HepG2 (cell line): ENCODE data around the gene CRYGA. TPM values are rescaled to one million over a fixed set of nuclear protein-coding genes. Genes with fewer than 3 reads are reported as not detected.

Source experiments
- CREB1 ChIP-seq, 2 experiments: fragments of 450-650 bp in 1 of 2; IDR thresholded peaks; 2 replicates each; pipeline ENCODE4 v1.6.1; 2016 to 2017; ENCODE audit warnings: control low read depth in 1 of 2, mild to moderate bottlenecking in 1 of 2, missing compliant biosample characterization in 1 of 2, missing genetic modification characterization in 1 of 2
- HNRNPH1 ChIP-seq: fragments of 200-400 bp; formaldehyde crosslinking; optimal IDR thresholded peaks from 2 replicates; pipeline ENCODE3; 2017; ENCODE audit warnings: mild to moderate bottlenecking, low read depth, low read length
- ISL2 ChIP-seq: sonication (generic); formaldehyde crosslinking; IDR thresholded peaks from 2 replicates; pipeline ENCODE4 v1.5.0; 2020; ENCODE audit warnings: missing genetic modification reagents
- NONO ChIP-seq, 2 experiments: fragments of 450-650 bp in 1 of 2; sonication (generic) in 1 of 2; formaldehyde crosslinking in 1 of 2; IDR thresholded peaks in 1 of 2; conservative IDR thresholded peaks in 1 of 2; 2 replicates each; pipeline versions ENCODE4 v1.6.1 to v1.8.0; 2017 to 2022; ENCODE audit warnings: mild to moderate bottlenecking in 1 of 2, missing genetic modification reagents in 1 of 2, moderate library complexity in 1 of 2
- SOX5 ChIP-seq: IDR thresholded peaks from 2 replicates; pipeline ENCODE4 v1.6.1; 2016; ENCODE audit warnings: borderline replicate concordance
- TFDP1 ChIP-seq: IDR thresholded peaks from 2 replicates; pipeline ENCODE4 v1.6.1; 2016; ENCODE audit warnings: missing compliant biosample characterization, missing genetic modification reagents, borderline replicate concordance
- THAP11 ChIP-seq: IDR thresholded peaks from 2 replicates; pipeline ENCODE4 v1.6.1; 2016; ENCODE audit warnings: missing biosample characterization, missing genetic modification reagents
- ZNF646 ChIP-seq: sonication (generic); formaldehyde crosslinking; IDR thresholded peaks from 2 replicates; pipeline ENCODE4 v1.9.0; 2021; ENCODE audit warnings: mild to moderate bottlenecking, missing genetic modification reagents
- ZNF772 ChIP-seq: sonication (generic); formaldehyde crosslinking; IDR thresholded peaks from 2 replicates; pipeline ENCODE4 v1.5.0; 2020; ENCODE audit warnings: mild to moderate bottlenecking, missing genetic modification reagents
- polyA plus RNA-seq, 8 experiments: library from polyadenylated mRNA; depleted of rRNA in 3 of 8; stranded (reverse) in 7 of 8; unstranded in 1 of 8; fragments of >200 nt; fragmentation: Illumina TruSeq in 4 of 8; extraction: Trizol in 4 of 8; gene quantifications; 2 replicates each; pipeline versions ENCODE4 v1.2.1 to v1.2.3, GENCODE V29; 2011 to 2016; ENCODE audit warnings: low read depth in 4 of 8, missing spikeins in 1 of 8, mixed read lengths in 1 of 8; ENCODE audit not compliant: insufficient read depth in 1 of 8
- total RNA-seq, 5 experiments: library from RNA; depleted of rRNA; stranded (reverse); fragments of >200 nt; fragmentation: Illumina TruSeq; extraction: Trizol; gene quantifications; 2 replicates each; pipeline ENCODE4 v1.2.3, GENCODE V29; 2016; ENCODE audit warnings: low read depth in 1 of 5
- TF ChIP-seq, protein P1 (sequence below): sonication (generic); formaldehyde crosslinking; IDR thresholded peaks from 2 replicates; pipeline ENCODE4 v1.4.0; 2020; ENCODE audit warnings: mild to moderate bottlenecking, missing genetic modification reagents, borderline replicate concordance
- TF ChIP-seq, protein P2 (sequence below): sonication (generic); formaldehyde crosslinking; IDR thresholded peaks from 2 replicates; pipeline ENCODE4 v1.5.0; 2020; ENCODE audit warnings: mild to moderate bottlenecking, low read depth, missing genetic modification reagents, borderline replicate concordance
- TF ChIP-seq, protein P3 (sequence below): IDR thresholded peaks from 2 replicates; pipeline ENCODE4 v1.6.1; 2018; ENCODE audit warnings: missing genetic modification reagents

CRYGA gene
- total and polyA plus RNA-seq, 2 of the 13 experiments (the other 11 are each of a cell fraction or from before 2014, with no cell fraction given): not detected

DNA sequence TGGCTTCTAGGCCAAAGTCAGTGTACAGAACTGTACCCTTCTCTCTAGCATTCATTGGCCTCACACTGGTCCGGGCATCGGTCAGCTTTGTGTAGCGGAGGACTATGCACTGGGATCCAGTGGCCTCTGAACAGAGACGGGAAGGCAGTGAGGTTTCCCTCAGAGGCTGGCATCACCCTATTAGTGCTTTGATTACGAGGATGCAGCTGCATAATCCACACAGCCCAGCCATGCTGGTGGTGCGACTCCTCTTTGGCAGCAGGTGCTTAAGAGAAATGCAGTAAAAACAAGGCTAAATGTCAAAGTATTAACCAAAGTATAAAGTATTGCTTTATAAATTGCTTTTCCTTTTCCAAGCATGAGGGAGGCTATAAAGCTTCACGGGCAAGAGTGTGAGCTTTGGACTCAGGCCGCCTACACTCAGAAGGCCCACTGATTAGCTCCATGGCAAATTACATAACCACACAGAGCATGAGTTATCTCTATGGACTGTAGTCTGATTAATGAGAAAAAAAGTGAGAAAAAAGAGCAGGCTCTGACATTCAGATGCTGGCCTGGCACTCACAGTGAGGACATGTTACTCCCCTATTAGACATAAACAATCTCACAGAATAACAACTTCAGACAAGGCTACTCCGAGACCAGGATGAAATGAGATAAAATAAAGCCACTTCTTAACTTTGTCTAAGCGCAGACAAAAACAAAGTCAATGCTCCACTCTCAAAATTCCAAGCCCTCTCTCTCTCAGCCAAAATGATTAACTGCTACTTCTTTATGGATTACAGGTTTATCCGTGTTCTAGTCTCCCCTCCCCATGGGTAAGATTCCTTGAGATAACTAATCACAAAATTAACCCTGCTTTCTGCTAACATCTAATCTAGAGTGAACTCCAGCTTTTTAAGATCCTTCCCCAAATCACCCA is 27.3 kb downstream of the CRYGA start (continued):
- TF ChIP-seq ZNF772 (CRISPR knock-in tag): peak; percentile 60; the same call in 1 of the 2 replicates
- TF ChIP-seq NONO (IDR thresholded peaks at IDR 0.05): no peak
- TF ChIP-seq NONO (CRISPR knock-in tag; conservative IDR thresholded peaks at IDR 0.05): no peak
- 0 out of 2 replicates have a peak, but pooled peaks have one; percentile 45 for TF ChIP-seq ISL2 (CRISPR knock-in tag)
- TF ChIP-seq, protein P1, sequence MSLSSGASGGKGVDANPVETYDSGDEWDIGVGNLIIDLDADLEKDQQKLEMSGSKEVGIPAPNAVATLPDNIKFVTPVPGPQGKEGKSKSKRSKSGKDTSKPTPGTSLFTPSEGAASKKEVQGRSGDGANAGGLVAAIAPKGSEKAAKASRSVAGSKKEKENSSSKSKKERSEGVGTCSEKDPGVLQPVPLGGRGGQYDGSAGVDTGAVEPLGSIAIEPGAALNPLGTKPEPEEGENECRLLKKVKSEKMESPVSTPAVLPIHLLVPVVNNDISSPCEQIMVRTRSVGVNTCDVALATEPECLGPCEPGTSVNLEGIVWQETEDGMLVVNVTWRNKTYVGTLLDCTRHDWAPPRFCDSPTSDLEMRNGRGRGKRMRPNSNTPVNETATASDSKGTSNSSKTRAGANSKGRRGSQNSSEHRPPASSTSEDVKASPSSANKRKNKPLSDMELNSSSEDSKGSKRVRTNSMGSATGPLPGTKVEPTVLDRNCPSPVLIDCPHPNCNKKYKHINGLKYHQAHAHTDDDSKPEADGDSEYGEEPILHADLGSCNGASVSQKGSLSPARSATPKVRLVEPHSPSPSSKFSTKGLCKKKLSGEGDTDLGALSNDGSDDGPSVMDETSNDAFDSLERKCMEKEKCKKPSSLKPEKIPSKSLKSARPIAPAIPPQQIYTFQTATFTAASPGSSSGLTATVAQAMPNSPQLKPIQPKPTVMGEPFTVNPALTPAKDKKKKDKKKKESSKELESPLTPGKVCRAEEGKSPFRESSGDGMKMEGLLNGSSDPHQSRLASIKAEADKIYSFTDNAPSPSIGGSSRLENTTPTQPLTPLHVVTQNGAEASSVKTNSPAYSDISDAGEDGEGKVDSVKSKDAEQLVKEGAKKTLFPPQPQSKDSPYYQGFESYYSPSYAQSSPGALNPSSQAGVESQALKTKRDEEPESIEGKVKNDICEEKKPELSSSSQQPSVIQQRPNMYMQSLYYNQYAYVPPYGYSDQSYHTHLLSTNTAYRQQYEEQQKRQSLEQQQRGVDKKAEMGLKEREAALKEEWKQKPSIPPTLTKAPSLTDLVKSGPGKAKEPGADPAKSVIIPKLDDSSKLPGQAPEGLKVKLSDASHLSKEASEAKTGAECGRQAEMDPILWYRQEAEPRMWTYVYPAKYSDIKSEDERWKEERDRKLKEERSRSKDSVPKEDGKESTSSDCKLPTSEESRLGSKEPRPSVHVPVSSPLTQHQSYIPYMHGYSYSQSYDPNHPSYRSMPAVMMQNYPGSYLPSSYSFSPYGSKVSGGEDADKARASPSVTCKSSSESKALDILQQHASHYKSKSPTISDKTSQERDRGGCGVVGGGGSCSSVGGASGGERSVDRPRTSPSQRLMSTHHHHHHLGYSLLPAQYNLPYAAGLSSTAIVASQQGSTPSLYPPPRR: no peak
- no peak for TF ChIP-seq HNRNPH1
- TF ChIP-seq, protein P2, sequence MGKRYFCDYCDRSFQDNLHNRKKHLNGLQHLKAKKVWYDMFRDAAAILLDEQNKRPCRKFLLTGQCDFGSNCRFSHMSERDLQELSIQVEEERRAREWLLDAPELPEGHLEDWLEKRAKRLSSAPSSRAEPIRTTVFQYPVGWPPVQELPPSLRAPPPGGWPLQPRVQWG: no peak
- TF ChIP-seq ZNF646: no peak
- peak; percentile 46; the same call in 1 of the 2 replicates for TF ChIP-seq SOX5 (CRISPR knock-in tag)
- TF ChIP-seq, protein P3, sequence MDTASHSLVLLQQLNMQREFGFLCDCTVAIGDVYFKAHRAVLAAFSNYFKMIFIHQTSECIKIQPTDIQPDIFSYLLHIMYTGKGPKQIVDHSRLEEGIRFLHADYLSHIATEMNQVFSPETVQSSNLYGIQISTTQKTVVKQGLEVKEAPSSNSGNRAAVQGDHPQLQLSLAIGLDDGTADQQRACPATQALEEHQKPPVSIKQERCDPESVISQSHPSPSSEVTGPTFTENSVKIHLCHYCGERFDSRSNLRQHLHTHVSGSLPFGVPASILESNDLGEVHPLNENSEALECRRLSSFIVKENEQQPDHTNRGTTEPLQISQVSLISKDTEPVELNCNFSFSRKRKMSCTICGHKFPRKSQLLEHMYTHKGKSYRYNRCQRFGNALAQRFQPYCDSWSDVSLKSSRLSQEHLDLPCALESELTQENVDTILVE (CRISPR knock-in tag): 0 out of 2 replicates have a peak, but pooled peaks have one; percentile 60
- peak; percentile 39; the same call in 1 of the 2 replicates for TF ChIP-seq TFDP1 (CRISPR knock-in tag)
- no peak for TF ChIP-seq CREB1 (IDR thresholded peaks at IDR 0.05)
- TF ChIP-seq CREB1 (CRISPR knock-in tag; IDR thresholded peaks at IDR 0.05): no peak
- TF ChIP-seq THAP11 (CRISPR knock-in tag): peak; percentile 50; the same call in 1 of the 2 replicates
